GM12878 (cell line): ENCODE measurements around the gene PRSS50.

Source experiments
- CBX3 ChIP-seq: fragments of 200-600 bp; sonication (generic); IDR thresholded peaks from 2 replicates; pipeline ENCODE4 v1.6.1; 2016; ENCODE audit warnings: low read depth, borderline replicate concordance
- CHD2 ChIP-seq: IDR thresholded peaks from 2 replicates; pipeline ENCODE4 v1.6.1; 2011; ENCODE audit warnings: low read depth, low read length, improper control_type of control experiment, borderline replicate concordance
- NR2C1 ChIP-seq: fragments of 450-650 bp; IDR thresholded peaks from 2 replicates; pipeline ENCODE4 v1.6.1; 2017; ENCODE audit warnings: antibody characterized with exemption, mild to moderate bottlenecking, moderate library complexity
- TF ChIP-seq, protein P1 (sequence below): fragments of 450-650 bp; IDR thresholded peaks from 2 replicates; pipeline ENCODE4 v1.6.1; 2016; ENCODE audit warnings: mild to moderate bottlenecking

DNA sequence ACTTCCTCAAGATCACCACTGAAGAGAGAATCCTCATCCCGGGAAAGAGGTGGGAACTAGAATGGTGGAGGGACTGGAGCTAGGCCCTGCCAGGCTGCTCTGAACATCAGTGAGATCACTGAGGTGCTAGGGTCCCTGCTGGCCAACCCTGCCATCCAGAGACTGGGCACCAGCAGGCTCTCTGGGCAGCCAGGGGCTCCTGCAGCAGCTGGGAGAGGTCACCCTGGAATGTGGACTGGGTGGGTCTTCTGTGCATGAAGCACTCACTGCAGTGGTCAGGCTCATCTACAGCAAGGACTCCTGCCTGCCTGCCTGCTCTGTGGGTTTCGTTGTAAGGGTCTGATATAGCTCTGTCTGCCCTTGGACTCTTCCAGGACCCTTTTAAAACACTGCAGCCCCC, 49.1 kb downstream of the PRSS50 start:
- TF ChIP-seq CHD2, result no peak
- TF ChIP-seq, protein P1, sequence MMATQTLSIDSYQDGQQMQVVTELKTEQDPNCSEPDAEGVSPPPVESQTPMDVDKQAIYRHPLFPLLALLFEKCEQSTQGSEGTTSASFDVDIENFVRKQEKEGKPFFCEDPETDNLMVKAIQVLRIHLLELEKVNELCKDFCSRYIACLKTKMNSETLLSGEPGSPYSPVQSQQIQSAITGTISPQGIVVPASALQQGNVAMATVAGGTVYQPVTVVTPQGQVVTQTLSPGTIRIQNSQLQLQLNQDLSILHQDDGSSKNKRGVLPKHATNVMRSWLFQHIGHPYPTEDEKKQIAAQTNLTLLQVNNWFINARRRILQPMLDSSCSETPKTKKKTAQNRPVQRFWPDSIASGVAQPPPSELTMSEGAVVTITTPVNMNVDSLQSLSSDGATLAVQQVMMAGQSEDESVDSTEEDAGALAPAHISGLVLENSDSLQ, result no peak
- no peak for TF ChIP-seq CBX3
- no peak for TF ChIP-seq NR2C1
